Spinal cord (tissue), 10 donors: Measurements from ENCODE around the gene C5orf34. TPM values are rescaled to one million over a fixed set of nuclear protein-coding genes. Genes with fewer than 3 reads are reported as not detected.
"Not testable (repeated sequence)": the region's sequence is repeated elsewhere in the genome, so short reads cannot be mapped to it uniquely, and the experiment has no call there.

Experiments used
- DNase-seq, 6 donors: peaks; one replicate each; pipeline versions ENCODE4 v3.0.0 to v3.0.0-alpha.2; 2013 to 2015; ENCODE audit warnings: low spot score in 6 of 6, low read depth in 4 of 6
- H3K27ac ChIP-seq: one replicate; pipeline ENCODE4 v1.5.1; 2013; ENCODE audit warnings: low read depth, low read length, control low read depth
- H3K27me3 ChIP-seq: one replicate; pipeline ENCODE4 v1.6.1; 2013; ENCODE audit warnings: low read length; ENCODE audit not compliant: control insufficient read depth, insufficient read depth
- H3K36me3 ChIP-seq: one replicate; pipeline ENCODE4 v1.6.1; 2013; ENCODE audit warnings: low read length; ENCODE audit not compliant: control insufficient read depth, insufficient read depth
- H3K4me1 ChIP-seq: one replicate; pipeline ENCODE4 v1.6.1; 2013; ENCODE audit warnings: low read length; ENCODE audit not compliant: control insufficient read depth, insufficient read depth
- H3K4me3 ChIP-seq: one replicate; pipeline ENCODE4 v1.5.1; 2013; ENCODE audit warnings: low read depth, low read length, control low read depth
- H3K9me3 ChIP-seq: one replicate; pipeline ENCODE4 v1.6.1; 2013; ENCODE audit warnings: low read length; ENCODE audit not compliant: control insufficient read depth, insufficient read depth
- WGBS: methylation state at CpG from one replicate; pipeline ENCODE4 v1.1.5; 2013; ENCODE audit warnings: missing lambda C conversion rate; ENCODE audit not compliant: insufficient coverage; 5-methylcytosine and 5-hydroxymethylcytosine counted together
- polyA plus RNA-seq, 2 donors: library from polyadenylated mRNA; unstranded; fragments of 120-200 nt; gene quantifications; one replicate each; pipeline ENCODE4 v1.2.1, GENCODE V29; 2013; ENCODE audit not compliant: insufficient read length in 2 of 2
- total RNA-seq, 2 donors: library from RNA; depleted of rRNA in 1 of 2; stranded (reverse); fragments of 120-200 nt in 1 of 2; fragments of >200 nt in 1 of 2; gene quantifications; one replicate each; pipeline versions ENCODE4 v1.2.3 to v1.2.4, GENCODE V29; 2013 to 2014
- donor health status: healthy.

Gene C5orf34
- total and polyA plus RNA-seq, 4 donors, result 4.5 to 7.5 (median 4.6) TPM

DNA sequence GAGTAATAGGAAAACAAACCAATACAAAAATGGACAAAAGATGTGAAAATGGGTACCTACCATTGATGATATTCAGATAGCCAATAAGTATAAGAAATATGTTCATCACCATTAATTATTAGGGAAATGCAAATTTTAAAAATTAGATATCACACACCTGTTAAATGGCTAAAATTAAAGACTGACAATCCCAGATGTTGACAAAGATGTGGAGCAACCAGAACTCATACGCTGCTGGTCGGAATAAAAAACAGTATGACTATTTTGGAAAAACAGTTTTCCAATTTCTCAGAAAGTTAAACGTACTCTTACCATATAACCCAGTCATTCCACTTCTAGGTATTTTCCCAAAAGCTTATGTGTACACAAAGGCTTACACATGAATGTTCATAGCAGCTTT is 58.4 kb downstream of the C5orf34 start:
- Histone ChIP-seq H3K4me1 (no peaks in the 10 kb centered on the region), H3K36me3 (no peaks in the 10 kb centered on the region), H3K27ac (no peak overlapping the region), H3K9me3 (peaks cover 3% of the 10 kb centered on the region), H3K27me3 (no peaks in the 10 kb centered on the region), H3K4me3 (no peak overlapping the region)
- DNase-seq, result no peak
- 100% methylated on average over 2 of the region's 3 CpGs for WGBS

DNA sequence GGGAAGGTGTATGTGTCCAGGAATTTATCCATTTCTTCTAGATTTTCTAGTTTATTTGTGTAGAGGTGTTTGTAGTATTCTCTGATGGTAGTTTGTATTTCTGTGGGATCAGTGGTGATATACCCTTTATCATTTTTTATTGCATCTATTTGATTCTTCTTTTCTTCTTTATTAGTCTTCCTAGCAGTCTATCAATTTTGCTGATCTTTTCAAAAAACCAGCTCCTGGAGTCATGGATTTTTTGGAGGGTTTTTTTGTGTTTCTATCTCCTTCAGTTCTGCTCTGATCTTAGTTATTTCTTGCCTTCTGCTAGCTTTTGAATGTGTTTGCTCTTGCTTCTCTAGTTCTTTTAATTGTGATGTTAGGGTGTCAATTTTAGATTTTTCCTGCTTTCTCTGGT is 73.4 kb downstream of the C5orf34 start:
- H3K4me3 ChIP-seq, H3K27ac ChIP-seq, DNase-seq, H3K9me3 ChIP-seq, H3K4me1 ChIP-seq, H3K27me3 ChIP-seq, H3K36me3 ChIP-seq: not testable (repeated sequence)

DNA sequence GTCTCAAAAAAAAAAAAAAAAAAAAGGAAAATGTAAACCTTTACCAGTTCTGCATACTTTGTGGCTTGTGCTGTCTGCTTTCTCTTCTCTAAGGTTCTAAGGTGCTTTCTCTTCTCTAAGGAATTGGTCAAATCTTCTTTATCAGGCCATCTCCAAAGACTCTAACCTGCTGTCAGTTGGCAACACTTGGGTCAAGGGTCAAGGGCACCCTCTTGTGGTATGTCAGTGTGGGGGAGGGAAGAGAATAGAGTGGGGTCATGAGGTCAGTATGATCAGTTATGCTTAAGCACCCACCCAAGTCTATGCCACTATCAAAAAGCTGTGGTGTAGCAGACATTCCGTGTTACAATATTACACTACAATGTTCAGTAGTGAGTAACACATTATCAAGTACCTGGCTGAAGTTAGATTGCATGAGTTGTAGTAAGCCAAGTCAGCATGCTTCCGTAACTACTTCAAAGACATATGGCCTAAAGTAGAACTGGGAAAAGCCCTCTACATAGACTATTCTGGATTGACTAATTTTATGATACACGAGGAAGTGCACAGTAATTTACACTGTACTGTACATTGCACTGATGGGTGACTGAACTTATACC is 77.8 kb downstream of the C5orf34 start:
- Histone ChIP-seq H3K27me3 (no peaks in the 10 kb centered on the region), H3K4me1 (no peaks in the 10 kb centered on the region), H3K4me3 (no peak overlapping the region), H3K27ac (no peak overlapping the region), H3K36me3 (no peaks in the 10 kb centered on the region), H3K9me3 (no peaks in the 10 kb centered on the region)
- WGBS, result no CpG with 5 or more reads among the region's 3 CpGs
- DNase-seq, result no peak

Other genes with a start within 250 kb of the C5orf34 start
- 100 to 1,000 TPM; 162 to 630 TPM for gene HMGCS1, start 201.7 kb downstream of the C5orf34 start, total RNA-seq
- 100 to 1,000 TPM; 380 to 535 TPM for gene HMGCS1, start 201.7 kb downstream of the C5orf34 start, polyA plus RNA-seq
- gene CCL28, start 102.8 kb downstream of the C5orf34 start, total RNA-seq, result 1 to 10 TPM; 2.6 to 6.1 TPM
- 1 to 10 TPM; 1.0 to 2.4 TPM for gene CCL28, start 102.8 kb downstream of the C5orf34 start, polyA plus RNA-seq
- gene TMEM267, start 31.3 kb downstream of the C5orf34 start, total RNA-seq, result 10 to 100 TPM; 15.4 to 32.1 TPM
- gene TMEM267, start 31.3 kb downstream of the C5orf34 start, polyA plus RNA-seq, result 10 to 100 TPM; 12.2 to 13.5 TPM
- 100 to 1,000 TPM; 131 to 135 TPM for gene PAIP1, start 41.9 kb upstream of the C5orf34 start, total RNA-seq
- gene PAIP1, start 41.9 kb upstream of the C5orf34 start, polyA plus RNA-seq, result 100 to 1,000 TPM; 107 to 140 TPM
- 100 to 1,000 TPM in 1 of 2 donors, 10 to 100 TPM in 1; 79.6 to 137 TPM for gene NNT, start 88.0 kb upstream of the C5orf34 start, total RNA-seq
- gene NNT, start 88.0 kb upstream of the C5orf34 start, polyA plus RNA-seq, result 10 to 100 TPM; 73.0 to 97.6 TPM